ENCODE results near the gene TKTL1.
"Not testable (repeated sequence)": the region's sequence is repeated elsewhere in the genome, so short reads cannot be mapped to it uniquely, and the experiment has no call there.

TKTL1 gene

DNA sequence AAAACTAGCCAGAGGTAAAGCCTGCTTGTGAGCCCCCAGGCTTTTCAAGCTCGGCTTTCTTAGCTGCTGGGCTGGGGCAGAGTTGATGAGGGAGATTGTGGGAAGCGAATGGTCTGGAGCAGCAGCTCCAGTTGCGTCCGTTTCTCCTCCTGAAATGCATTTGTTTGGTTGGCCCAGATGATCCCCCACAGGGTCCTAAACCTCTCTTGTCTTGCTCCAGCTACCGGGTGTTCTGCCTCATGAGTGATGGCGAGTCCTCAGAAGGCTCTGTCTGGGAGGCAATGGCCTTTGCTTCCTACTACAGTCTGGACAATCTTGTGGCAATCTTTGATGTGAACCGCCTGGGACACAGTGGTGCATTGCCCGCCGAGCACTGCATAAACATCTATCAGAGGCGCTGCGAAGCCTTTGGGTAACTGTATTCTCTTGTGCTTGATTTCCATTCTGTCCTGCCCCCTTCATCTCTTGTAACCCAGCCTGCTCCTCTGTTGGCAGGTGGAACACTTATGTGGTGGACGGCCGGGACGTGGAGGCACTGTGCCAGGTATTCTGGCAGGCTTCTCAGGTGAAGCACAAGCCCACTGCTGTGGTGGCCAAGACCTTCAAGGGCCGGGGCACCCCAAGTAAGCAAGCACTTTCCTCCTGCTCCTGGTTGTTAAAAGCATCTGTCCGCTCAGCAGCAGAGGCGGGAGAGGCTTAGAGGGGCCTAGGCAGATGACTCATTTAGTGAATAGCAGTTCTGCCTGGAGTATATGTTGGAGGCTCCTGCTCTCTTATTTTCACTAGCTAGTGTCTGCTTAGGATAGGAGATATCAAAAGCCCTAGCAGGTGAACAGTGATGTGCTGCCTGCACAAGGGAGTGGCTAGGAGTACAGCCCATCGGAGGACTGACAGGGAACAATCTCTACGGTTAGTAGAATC, 15.3 kb downstream of the TKTL1 start:
- DNase-seq = no peak

DNA sequence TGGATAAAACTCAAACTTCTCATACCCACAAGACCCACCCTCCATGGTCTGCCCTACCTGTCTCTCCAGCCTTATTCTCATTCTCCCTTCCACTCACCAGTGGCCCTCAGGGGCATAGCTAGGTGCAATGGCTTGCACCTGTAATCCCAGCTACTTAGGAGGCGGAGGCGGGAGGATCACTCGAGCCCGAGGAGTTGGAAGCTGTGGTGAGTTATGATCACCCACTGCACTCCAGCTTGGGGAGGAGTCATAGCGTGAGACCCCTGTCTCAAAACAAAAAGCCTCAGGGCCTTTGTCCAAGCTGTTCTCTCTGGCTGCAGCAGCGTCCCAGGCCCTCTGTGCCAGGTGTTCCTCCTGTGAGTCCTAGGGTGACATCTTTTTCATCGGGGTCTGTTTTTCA, 16.5 kb downstream of the TKTL1 start:
- no peak for DNase-seq

DNA sequence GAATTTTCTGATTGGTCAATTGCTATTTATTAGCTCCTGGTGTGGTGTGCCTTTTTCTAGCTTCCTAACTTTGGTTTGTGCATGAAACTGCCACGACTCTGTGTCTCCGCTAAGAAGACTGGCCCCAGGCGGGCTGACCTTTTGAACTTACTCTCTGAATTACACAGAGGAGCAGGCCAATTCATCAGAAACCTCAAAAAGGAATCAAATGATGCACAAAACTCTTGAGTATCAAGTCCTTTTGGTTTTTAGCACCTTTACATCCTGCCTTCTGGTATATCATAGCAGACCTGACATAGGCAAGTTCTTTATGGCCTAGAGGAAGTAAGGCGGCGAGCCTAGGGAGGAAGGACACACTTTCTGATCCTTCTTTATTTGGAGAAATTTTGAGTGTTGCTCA, 17.6 kb downstream of the TKTL1 start:
- no peak for DNase-seq

DNA sequence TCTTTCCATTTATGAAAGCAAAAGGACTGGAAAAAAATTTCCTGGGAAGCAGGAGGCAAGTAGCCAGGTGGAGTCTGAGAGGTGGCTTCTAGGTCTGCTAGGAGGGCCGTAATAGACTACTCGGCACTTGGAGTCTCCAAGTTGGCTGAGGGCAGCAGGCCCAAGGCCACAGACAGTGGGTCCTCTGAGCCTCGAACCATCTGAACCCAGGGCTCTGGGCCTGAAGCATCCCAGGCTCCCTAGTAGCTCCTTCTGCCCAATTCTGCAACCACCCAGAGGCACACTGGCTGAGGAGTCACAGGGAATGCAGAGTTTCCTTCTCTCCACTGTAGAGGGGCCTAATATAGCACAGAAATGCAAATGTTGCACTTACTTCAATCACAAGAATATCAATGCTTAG, 19.8 kb downstream of the TKTL1 start:
- no peak for DNase-seq

DNA sequence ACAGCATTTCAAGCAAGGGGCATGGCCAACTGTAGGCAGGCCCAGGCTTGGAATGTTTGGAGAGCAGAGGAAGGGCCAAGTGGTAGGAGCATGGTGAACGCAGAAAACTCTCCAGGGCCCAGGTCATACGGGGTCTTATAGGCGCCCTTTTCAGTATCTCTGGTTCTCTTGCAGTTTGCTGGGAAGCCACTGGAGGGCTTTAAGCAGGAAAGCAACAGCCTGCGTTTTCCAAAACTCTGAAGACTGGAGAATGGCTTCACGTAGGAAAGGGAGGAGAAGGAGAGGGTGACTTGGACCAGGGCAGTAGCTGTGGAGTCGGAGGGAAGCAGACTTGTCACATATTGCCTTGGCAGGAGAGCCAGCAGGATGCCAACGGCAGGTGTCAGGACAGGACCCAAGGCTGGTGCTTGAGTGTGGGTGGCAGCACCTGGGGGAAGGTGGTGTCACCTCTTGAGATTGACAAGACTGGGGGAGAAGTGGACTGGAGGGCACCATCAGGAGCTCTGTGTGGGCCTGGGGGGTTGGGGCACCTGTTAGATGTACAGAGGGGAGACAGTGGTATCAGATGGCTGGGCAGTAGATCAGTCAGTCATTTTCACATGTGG, 21.9 kb downstream of the TKTL1 start:
- no peak for DNase-seq

DNA sequence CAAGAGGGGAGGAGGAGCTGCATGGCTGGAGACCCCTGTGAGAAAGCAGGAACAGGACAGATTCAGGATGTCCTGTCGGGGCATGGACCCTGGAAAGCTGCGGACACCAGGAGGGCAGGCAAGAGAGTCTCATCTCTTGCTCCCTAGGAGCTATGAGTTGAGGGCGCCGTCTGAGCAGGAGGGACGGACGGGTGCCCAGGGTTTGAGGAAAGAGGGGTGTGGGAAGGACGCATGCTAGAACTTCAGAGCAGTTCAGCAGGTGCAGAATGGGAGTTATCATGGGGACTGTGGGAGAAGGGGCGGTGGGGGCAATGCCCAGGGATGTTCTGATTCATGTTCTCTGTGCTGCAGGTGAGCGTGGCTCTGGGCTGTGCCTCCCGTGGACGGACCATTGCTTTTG, 24.8 kb downstream of the TKTL1 start:
- no peak for DNase-seq

DNA sequence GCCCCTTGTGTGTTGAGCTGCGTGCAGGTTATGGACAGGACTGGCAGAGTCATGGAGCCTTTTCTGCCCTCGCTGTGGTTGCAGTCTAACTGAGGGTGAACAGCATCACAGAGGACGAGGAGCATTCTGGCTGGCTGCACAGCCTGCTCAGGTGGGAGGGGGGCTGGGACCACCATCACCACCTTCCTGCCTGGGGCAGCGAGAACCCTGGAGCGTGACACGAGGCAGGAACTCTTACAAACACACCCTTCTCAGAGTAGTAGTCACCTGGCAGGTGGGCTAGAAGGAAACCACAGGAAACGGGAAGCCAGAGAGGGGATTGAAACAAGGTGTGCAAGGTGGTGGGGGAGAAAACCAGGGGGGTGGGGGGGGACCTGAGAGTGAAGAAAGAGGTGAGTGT, 25.6 kb downstream of the TKTL1 start:
- DNase-seq = no peak

DNA sequence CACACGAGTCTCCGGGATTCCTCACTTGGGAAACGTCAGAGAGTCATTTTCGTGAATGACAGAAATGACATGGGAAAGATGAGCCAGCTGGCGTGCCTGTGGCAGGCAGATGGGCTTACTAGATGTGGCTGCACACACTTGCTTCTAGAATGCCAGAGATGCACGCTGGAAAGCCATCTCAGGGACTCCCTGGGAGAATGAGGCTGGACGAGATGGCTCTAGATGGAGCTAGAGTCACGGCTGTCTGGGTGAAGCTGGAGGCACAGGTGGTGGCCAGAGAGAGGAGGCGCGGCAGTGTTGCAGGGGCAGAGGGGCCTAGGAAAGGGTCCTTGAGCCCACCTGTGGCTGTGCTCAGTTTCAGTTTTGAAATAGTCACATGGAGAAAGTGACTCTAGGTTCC, 26.0 kb downstream of the TKTL1 start:
- no peak for DNase-seq

DNA sequence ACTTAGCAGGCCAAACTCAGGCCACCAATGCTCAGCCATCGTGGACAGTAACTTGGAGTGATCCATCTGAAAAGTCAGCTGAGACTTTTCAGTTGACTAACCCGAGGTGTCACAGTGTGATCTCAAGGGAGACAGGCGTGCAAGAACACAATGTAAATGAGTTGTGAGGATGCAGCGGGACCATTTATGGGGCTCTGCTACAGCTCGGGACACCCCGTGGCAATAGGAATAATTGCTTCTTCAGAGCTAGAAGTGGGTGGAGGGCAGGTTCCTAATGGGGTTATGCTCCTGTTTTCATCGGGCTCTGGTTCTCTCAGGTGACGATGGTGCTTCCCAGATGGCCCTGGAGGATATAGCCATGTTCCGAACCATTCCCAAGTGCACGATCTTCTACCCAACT, 27.3 kb downstream of the TKTL1 start:
- DNase-seq = no peak

DNA sequence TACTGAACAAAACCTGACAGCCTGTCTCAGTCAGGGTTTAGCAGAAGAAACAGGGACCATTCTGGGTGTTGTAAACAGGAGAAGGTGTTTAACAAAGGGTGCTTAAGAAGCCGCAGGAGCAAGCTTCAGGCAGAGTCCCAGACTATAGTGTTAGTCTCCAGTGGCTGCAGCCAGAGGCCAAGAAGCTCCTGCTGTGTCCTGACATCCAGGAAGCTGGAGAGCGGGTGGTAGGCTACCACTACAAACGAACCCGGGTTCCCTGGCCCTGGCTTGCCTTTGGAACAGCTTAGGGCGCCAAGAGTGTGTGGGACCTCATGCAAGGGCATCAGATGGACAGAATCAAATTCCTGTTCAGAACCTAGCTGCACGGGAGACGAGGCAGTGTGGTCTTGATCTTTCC, 27.9 kb downstream of the TKTL1 start:
- no peak for DNase-seq

DNA sequence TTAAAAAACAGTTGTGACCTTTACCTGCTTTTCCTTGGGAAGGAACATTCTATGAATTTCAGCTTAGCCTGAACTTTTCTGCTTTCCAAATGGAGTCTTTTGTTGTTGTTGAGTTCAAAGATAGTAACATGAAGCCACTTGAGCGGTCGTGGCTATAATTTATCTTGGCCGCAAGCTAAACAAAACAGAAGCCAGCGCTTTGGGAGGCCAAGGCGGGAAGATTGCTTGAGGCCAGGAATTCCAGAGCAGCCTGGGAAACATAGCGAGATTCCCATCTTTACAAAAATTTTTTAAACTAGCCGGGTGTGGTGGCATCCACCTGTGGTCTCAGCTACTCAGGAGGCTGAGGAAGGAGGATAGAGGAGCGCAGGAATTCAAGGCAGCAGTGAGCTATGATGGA, 29.9 kb downstream of the TKTL1 start:
- no peak for DNase-seq

DNA sequence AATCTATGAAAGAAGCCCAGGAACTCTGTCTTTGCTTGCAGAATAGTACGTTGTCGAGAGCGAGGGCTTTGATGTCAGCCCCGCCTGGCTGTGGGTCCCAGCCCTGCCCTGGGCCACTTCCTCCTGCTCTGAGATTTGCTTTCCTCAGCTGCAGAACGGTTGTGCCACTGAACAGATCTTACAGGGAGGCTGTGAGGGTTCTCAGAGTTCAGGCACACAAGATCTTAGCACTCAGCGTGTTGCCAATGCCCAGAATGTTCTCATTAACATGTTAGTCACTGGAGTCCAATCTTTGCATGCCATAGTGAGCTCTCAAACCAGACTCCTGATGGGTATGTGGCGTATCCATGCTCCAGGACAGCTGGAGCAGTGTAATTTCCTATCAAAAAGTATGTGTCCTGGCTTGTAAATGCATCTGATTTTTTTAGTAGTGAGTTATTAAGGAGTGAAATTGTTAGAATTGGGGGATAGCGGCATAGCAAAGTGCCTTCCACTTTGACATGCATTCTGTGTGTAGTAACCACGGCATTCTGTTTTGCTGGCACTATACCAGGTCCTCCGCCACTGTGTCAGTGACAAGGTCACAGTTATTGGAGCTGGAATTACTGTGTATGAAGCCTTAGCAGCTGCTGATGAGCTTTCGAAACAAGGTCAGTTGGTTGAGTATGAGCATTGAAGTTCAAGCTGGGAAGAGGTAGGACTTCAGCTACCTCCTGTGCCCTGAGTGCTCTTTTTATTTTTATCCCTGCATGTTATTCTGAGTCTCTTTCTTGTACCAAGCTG, 31.6 kb downstream of the TKTL1 start:
- no peak for DNase-seq

DNA sequence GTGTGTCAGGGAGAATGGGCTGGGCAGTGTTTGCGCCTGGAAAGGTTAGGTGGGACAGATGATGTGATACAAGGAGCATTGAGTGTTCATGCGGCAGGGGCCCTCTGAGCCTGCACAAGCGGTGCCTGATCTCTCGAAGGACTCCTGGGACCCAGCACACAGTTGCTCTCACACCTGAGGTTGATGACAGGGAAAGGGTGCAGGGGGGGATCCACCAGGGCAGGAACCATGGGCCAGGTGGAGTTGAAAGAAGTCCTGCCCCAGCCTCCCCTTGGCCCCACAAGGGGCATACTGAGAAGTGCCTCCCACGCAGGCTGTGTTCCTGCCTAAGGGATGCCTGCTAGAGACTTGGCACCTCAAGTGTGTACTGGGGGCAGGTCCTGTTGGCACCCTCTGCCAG, 33.1 kb downstream of the TKTL1 start:
- no peak for DNase-seq

DNA sequence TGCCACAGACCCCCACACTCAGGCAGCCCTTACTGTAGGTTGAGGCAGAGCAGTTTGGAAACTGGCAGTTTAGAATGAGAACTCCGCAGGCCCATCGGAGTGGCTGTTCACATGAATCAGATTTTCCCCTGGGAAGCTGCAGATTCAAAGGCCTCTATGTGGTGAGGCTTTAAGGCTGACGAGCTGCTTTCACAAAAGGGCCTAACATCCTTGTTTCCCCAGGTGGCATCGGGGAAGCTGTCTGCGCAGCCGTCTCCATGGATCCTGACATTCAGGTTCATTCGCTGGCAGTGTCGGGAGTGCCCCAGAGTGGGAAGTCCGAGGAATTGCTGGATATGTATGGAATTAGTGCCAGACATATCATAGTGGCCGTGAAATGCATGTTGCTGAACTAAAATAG, 33.7 kb downstream of the TKTL1 start:
- no peak for DNase-seq

DNA sequence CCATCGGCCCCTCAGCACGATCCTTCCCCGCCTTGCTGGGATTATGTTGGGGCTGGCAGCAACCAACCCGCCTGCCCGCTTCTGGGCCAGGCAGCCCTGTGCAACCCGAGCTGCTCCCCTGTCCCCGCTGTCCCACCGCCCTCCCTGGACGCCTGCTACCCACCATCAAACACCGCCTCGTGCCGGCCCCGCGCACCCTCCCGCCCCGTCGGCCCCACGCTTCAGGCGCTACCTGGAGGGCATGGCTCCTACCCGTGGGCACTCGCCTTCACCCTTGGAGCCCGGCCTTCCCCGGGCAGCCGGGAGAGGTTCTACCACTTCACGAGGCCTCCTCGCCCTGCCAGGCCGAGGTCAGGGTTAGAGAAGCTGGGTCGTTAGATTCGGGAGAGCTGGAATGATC, 37.0 kb downstream of the TKTL1 start:
- no peak for DNase-seq

DNA sequence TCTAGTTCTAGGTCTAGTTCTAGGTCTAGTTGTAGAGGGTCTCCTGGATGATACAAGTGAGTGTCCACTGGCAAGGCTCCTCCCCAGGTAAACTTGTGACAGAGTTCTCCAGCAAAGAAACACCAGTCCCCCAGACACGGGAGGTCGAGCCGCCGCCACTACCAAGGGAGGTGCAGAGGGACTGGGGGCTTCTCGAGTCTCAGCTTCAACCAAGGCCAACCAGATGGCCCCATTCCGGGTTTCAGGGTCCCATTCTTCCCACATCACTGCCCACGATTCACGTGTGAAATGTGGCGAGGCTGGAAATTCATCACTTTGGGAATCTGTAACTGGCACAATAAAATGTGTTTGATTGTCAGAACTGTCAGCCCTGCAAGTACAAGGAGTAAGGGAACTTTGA, 37.5 kb downstream of the TKTL1 start:
- DNase-seq = no peak

DNA sequence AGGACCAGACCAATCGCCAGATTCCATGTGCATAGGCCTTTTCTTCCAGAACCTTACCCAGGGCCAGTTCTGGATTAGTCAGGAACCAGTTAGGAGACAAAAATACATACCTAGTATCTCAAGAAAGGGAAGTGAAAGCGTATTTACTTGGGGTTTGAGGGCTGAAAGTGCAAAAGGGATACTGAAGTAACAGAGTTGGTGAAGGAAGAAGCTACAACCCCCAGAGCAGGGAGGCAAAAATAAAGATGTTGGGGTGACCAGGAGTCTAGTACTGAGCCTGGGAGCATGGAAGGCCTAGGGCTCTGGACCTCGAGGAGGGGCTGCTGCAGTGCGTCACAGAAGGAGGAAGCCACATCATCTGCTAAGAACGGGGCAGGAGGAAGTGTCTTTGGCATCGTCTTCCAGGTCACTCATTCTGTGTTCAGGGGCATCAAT, 38.3 kb downstream of the TKTL1 start:
- no peak for DNase-seq

DNA sequence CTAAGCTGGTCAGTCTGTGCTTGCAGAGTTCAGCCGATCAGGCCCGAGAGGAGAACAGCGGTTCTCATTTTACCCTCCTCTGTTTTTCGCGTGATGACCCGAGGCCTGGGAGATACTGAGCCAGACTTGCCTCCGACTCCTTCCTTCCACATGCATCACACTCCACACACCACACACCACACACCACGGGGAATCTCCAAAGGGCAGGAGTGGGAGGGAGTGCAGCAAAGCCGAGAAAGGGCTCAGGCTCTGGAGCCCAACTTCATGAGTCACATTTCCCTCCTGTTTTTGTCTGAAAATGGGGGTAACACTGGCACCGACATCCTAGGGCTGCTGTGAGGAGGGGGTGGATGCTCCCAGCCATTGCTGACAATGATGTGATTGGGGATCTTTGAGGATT, 38.9 kb downstream of the TKTL1 start:
- no peak for DNase-seq

DNA sequence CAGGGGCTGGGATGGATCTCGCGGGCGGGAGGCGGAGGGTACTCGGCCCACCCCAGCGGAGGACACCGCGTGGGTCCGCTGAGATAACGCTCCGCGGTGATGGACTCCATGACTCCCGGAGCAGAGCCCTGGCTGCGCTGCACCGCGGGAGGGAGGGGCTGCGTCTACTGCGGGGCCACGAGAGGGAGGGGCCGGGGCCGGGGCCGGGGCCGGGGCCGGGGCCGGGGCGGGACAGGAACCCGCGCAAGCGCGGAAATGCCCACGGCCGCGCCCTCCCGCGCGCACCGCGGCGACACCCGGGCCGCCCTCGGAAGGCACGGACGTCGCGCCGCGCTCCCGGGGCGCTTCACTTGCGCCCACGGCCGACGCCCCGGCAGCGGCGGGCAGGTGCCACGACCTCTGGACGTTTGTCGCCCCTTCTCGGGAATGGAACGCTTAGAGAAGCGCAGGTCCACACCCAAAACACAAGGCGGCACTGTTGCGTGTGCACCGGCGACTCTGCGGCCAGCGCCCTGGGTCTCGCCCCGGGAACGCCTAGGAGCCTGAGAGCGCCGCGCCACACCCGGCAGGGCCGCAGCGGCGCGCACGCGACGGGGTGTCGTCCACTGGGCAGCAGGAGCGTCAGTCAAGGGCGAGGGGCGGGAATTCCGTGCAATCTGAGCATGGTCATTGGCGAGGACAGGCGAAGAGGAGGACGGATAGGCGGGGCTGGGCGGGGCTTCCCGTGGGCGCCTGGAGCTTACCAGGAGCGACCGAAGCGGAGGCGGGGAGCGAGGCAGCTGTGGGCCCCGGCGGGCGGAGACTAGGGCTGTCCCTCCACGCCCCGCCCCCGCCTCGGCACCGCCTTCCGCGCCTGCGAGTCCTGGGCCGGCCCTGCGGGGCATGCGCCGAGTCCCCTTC, 46.1 kb downstream of the TKTL1 start:
- not testable (repeated sequence) for DNase-seq

DNA sequence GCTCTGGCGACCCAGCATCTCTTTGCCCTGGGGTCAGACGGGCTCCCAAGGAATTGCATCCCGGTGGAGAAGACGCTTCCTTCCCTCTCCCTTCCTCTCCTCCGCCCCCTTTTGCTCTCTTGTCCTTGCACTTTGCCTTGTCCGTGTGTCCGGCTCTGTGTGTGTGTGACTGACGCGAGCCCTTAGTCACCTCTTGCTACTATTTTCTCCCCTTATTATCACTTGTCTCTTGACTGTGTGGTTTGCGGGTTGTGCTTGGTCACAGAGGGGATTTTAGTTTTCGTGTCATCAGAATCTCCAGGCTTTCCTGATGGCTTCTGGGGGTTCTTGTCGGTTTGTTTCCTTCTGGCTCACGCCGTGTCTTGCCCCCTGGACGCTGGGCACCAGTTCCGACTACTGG, 47.5 kb downstream of the TKTL1 start:
- DNase-seq = not testable (repeated sequence)

DNA sequence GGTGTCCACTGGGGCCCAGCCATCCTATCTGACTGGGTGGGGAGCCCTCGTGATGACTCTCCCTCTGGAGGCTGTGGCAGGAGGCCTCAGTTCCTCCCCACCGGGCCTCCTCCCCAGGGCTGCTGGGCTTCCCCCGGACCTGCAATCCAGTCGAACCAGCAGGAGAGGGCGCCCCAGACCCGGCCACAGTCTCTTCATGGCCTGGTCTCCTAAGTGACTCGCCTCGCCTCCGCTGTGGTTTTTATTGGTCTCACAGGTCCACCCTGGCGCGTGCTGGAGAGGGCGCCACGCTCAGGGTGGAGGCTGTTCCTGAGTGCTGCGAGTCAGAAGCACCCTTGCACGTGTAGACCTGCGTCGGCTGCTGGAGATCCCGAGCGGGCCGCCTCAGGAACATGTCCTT, 48.0 kb downstream of the TKTL1 start:
- DNase-seq = not testable (repeated sequence)

DNA sequence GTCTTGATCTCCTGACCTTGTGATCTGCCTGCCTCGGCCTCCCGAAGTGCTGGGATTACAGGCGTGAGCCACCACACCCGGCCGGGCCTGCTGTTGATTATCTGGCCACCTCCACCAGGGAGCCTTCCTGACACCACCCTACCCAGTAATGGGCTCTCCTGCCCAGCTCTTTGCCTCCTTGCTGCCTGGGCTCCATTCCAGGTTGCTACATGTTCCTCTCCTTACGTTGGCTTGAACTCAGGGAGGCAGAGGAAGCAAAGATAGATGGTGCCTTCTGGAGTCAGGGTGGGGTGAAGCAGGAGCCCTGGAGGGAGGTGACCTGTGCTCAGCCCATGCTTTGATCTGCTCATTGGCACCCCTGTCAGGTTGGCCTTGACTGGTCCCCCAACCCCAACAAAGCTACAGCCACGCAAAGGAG, 52.5 kb downstream of the TKTL1 start:
- no peak for DNase-seq
